NCI-H524 treated with DMSO at 0.1 percent for 48 hours (cell line): Measurements from ENCODE around the gene RNF144A.

ENCODE experiments used
- DNase-seq: peaks from one replicate; lab custom pipeline; 2025; lab: John Stamatoyannopoulos, UW

The RNF144A gene

DNA sequence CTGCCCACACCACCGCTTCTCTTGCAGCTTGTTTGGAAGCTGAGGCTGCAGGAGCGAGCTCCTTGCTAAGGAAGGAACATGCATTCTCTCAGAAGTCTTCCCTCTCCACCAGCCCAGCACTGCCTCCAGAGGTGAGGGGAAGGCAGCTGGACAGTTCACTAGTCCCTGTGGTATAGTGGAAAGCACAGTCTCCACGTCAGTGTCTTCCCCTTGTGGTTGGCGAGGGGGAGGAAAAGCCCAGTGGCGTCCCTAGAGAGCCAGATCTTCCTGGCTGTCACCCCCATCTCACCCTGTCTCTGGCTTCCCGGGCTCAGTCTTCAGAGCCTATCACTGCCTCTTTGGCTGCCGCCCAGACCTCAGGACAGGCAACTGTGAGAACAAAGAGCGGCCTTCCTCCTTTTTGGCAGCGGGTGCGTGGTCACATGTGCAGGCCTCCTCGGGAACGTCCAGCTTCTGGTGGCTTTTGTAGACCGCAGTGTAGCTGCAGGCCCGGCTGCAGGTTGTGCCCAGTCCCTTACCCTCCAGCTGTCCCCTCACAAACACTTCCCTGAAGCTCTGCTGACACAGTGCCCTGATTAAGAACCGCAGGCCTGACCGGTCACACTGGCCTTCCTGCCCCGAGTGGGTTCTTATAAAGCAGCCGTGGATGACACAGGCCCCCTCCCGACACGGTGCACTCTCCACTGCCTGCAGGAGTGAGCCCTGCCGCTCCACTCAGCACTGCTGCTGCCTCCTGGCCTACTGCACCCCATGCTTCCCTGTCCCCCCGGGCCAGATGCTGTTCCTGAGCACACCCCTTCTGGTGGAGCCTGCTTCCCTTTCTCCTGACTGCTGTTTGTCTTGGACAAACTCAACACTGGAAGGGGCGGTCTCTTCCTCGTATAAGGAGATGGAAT, 90.9 kb downstream of the RNF144A start:
- DNase-seq: no peak

DNA sequence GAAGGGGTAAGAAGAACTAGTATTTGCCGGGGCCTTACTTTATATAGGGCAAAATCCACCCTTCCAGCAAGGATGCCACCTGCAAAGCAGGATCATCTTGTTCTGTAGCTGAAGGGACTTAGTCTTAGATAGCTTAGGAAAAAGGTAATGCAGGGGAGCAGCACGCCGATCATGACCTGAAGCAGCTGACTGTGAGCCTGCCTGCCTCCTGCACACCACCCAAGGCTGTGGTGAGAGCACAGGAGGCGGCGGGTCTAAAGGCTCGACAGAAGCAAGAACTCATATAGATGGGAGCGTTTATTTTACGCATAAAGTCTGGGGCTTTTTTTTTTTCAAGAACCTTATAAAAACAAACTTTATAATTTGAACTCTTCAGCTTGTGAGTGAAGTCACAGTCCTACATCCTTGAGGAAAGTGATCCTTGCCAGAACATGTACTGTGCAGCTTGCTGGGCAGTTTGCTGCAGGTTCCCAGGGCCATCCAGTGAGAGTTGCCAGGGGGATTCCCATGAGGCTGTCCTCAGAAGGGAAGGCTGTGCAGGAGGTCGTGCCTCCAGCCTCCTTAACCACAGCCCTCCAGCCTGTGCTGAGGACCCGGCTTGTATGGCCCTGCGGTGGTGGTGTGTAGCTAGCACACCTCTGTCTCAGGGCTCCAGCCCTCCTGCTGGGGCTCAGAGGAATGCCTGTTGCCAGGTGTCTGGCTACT, 92.1 kb downstream of the RNF144A start:
- DNase-seq: no peak

DNA sequence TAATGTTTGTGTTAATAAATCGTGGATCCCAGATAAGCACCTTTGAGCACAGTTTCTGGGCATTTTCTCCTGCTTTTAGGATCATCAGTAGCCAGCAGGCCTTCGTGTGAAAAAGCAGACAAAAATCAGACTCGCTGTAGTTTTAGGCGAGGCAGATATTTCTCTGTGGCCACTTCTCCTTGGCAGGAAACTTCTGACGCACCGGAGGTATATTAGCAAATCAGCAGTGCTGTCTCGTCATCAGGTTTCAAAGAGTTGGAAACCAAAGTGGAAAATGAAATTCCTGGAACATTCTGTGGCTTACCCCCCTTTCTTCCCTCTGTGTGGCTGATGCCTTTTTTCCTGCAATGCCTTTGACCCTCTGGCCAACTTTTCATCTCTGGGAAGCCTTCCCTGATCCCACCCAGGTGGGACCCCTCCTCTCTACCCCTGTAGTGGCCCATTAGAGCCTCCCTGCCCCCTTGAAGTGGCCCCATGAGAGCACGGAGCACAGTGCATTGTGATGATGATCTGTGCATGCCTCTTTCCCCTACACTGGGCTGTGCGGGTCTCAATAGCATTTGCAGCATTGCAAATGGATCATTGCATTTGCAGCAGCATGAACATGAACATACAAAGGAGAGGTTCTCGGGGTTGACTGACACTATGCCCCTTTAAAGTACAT, 93.3 kb downstream of the RNF144A start:
- no peak for DNase-seq

DNA sequence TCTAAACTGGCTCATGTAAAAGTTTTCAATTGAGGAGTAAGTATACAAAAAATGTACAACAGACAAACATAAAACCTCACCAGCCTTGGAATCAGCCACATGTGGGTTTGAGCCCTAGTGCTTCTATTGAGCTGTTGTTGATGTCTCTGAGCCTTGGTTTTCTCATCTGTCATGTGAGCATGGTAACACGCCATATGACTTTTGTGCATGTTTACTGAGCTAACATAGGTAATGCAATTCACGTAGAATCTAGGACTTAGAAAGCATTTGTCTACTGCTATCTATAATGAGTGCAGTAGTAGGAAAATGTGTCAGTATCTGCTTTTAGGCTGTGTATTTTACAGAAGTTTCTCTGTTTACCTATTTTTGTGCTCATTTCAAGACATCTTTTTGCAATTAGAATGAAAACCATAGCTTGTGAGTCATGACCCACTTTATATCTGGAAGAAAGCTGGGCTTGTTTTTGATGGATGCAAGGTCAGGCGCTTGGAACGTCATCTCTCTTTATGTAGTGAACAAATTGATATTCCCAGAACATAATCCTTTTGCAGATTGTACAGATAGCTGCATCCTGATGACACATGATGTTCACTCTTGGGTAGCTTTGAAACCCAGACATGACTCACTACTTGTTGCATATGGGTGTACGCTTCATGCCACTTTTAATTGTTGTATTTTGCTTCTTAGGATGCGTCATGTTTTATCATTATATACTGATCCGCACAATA, 94.3 kb downstream of the RNF144A start:
- no peak for DNase-seq

DNA sequence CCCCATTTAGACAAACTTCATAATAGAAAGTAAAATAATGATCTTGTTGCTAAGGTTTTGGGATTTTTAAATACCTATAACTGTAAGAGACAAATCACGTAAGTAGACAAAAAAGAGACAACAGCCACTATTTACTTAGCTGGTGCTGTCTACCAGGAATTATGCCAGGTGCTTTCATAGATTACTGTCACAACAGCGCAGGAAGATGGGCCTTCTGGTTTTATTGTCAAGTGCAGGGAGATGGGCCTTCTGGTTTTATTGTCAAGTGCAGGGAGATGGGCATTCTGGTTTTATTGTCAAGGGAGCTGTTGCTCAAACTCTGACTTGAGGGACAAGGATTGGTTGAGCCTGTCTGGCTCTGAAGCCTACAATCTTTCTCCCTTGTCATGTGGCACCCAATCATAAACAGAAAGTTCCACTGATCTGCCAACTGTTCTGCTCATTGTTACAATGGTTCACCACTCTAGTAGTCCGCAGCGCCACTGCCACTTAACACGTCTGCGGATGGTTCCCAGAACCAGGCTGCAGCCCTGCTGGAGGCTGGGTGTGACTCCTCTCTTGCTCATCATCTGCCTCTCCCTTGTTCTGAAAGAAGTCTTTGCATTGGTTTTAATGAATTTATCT, 95.0 kb downstream of the RNF144A start:
- no peak for DNase-seq

DNA sequence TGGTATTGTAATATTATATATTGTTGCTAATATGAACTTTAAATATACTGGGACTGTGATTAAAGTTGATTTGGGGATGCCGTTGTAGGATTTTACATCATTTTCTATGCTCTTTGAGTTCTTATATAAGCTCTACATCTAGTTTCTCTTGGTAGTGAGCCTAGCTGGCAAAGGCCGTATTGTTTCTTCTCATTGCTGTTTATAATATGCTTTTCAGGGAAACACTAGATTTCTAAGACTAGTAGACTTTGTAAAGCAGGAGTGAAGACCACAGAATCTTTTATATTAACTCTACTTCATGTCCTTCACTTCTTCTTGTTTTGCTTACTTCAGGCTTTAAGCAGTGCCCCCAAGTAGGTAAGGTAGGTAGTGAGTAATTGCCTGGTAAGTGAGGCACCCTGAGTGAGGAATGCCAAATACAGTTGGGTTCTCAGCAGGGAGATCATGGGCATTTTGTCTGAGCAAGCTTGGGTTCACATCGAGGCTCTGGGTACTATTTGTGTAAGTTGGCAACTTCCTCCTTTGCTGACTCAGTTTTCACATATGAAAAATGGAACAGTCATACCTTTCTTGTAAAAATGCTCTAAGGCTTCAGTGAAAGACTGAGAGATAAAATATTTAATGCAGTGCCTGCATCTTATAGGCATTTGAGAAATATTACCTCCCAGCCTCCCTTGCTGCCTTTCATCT, 96.4 kb downstream of the RNF144A start:
- DNase-seq: no peak

DNA sequence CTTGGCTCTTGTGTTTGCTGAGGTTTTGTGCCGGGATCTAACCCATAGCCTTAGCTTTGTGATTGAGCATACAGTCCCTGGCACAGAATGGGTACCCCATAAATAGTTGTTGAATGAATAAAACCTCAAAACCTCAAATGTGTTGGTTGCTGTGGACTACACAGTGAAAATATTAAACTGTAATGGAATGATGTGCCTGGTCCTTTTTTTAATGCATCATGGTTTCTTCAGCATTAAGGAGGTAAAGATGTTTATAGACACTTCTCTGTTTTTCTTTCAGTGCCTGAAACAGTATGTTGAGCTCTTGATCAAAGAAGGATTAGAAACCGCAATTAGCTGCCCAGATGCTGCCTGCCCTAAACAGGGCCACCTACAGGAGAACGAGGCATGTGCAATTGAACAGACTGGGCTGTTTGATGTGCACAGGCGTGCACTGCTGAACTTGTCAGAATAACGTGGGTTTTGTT, 97.0 kb downstream of the RNF144A start:
- DNase-seq: peak; percentile 88

DNA sequence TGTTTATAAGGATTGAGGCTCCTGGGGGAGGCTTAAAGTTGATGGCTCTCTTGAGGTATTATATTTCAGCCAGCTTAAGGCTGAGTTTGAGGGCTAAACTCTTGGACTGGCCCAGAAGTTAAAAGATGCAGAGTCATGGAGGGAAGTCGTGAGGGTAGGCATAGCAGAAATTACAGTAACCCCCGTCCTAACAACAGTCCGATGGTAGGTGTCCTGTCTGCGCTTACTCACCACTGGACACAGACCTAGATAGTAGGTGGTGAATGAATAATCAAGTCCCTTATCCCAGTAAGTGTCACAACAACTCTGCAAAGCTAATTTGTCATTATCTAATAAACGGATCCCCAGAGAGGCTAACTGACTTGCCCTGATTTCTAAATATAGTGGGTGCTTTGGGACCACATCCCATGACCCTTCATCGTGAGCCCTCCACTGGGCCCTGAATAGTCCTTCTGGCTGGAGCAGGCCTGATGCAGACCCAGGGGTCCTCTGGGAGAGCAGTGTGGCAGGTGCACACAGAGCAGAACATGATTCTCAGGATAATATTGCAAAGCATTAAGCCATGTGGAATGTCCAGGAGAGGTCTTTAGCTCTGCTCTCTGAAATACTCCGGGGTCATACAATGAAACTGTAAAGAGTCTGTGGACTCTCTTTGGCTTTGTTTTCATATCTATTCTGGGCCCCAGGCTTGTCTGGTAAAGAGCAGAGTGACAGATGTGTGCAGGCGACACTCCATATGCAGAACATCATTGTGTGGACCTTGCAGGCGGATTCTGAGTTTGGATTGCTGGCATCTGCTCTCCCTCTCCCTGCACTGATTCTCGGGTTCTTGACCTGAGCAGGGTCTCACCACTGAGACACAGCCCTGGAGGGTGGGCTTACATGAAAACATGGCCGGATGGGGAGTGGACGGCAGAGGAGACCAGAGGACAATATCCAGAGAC, 98.1 kb downstream of the RNF144A start:
- peak; percentile 82 for DNase-seq

DNA sequence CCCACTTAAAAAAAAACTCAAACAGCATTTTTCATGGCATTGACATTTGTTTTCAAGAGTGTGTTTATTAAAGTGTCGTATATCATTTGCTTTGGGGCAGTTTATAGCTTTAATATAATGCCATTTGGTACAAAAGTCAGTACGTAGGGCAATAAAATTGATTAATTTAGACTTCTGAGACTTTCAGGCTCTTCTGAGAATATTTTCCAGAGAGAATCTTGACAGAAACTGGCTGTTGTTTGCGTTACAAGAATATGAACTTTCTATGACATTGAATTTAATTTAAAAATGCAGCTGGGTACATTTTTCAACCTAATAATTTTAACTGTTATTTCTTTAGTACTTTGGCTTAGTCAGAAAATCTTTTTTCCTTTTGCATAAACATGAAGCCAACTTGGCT, 98.9 kb downstream of the RNF144A start:
- DNase-seq: no peak

DNA sequence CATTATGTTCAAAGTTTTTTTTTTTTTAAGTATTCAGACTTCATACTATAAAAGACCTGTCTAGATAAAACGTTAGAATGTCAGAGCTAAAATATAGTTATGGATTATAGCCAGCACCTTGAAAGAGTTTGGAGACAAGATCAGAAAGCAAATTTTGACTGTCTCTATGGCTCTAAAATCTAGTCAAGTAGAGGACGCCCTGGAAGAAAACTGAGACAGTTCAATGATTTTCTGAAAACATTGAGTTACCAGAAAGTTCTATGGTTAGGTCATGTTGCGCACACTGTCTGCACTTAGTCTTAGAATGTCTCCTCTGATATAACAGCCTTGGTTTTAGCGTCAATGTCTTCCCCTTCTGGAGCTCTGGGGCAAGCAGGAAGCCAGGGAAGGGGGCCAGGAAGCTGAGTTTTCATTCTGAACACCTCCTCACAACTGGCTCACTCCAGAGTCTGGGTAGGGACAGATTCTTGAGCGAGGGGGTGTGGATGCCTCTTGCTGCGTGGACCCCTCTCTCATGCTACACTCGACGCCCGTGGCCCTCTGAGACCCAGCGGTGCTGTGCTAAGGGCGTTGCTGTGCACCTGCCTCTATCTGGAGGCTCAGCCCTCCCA, 99.5 kb downstream of the RNF144A start:
- no peak for DNase-seq

DNA sequence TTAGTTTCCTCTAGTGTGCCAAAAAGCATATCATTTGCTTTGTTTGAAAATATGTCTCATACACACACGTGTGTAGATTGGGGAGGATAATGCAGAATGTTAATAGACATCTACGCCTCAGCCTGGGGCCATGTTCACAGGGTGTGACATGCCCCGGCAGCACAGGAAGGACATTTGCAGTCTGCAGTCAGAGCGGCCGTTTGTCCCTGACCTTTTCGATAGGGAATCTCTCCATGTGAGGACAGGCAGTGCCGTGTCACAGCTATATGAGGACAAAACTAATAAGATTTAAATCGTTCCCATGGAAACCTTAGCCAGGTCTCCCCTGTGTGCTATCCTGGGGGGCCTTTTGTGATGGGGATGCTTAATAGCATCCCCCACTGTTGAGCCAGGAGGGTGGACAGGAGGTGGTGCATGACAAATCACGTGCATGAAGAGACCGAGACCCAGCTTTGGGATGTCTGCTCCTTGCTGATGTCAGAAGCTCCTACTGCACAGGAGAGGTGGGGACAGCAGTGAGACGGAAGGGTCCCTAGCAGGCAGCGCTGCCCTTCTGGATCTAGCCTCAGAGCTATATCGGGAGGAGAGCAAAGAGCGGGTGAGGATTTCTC, 100.6 kb downstream of the RNF144A start:
- no peak for DNase-seq

DNA sequence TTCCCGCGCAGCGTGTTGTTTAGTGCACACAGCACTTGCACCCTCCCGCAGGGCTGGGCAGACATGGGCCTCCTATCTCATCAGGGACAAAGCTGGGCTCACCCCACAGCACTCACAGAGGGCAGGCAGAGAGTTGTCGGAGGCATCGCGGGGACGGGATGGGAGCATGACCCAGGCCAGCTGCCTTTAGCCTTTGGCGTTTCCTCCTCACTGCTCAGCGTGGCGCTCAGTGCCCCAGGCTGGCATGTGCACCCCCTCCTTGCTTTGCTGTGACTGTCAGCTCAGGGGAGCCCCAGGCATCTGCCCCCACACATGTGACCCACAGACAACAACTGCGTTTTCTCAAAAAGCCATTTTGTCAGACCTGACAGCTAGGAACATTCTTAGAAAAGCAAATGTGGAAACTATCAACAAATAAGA, 101.1 kb downstream of the RNF144A start:
- no peak for DNase-seq

DNA sequence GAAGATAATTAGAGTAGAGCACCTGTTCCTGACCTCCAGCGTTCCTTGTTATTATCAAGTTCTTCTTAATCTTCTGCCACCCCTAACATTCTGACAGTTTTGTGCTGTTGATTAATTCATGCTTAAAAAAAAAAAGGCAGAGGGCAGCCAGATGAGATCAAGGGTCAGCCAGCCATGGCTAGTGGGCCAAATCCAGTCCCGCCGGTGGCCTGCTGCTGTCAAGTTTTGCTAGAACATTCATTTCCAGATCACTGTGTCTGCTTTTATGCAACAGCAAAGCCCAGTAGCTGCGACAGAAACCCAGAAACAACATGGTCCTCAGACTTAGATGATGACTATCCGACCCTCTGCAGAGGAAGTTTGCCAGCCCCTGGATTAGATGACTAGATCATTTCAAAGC, 101.6 kb downstream of the RNF144A start:
- no peak for DNase-seq

DNA sequence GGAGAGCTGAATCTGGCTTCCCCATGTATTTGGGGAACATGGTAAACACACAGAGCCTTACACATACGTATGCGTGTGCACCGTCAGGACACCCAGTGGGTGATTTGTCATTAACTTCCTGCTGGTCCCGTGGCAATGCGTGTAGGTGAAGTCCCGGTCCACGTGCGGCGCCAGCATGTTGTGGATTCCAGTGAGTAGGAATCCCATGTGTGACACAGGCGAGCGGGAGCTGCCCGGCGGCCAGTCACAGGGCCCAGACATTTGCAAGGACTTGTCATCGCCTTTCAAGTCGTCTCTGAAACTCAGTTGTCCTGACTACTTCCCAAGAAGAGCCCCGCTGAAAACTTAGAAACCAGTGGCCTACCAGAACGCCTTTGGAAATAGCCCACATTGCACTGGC, 102.0 kb downstream of the RNF144A start:
- no peak for DNase-seq

DNA sequence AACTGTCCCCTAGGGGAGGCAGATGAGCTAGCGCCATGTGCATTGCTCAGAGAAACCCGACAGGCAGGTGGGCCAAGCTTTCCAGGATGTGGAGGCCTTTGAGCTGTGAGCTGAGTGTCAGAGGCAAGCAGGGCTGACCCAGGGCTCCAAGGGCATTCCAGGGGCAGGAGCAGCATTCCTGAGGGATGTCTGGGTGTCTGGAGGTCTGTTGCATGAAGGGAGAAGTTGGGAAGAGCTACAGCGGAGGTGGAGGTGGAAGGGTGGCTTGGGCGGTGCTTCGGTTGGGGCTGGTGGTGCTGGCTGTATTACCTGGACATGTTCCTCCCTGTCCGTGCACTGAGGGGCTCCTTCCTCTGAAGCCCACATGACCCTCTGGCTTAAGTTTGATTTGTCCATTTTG, 102.8 kb downstream of the RNF144A start:
- no peak for DNase-seq

DNA sequence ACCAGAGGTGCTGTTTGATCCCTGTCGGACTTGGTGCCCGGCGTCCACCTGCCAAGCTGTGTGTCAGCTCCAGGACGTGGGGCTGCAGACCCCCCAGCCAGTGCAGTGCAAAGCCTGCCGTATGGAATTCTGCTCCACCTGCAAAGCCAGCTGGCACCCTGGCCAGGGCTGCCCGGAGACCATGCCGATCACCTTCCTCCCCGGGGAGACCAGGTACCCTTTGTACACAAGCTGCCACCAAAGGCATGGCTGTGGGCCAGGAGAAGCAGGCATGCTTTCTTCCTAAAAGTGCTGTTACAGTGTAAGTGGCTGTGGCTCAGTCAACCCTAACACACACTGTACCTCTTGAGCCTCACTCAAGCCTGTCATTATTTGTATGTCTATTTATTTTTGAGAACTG, 103.3 kb downstream of the RNF144A start:
- DNase-seq: no peak

DNA sequence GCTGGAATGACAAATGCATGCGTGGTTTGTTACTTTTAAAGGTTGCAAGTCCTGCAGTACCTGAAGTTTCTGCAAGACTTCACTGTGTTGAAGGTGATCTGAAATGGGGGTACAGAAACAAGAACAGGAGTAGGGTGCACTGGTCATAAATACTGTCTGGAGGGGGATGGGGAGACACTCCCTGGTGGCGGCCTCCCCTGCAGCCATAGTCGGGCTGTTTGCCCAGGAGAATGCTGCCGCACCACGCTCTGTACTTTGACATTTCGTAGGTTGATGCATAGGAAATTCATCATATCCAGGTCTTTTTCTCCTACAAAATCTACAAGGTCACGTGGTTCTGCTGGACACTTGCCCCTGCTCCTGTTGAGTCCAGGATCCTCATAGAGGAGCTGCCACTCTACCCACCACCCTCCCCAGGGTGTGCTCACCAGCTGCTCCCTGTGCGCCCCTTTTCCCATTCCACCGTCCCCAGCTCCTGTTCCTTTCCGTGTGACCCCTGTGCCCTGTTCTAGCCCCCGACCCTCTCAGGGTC, 103.8 kb downstream of the RNF144A start:
- no peak for DNase-seq

DNA sequence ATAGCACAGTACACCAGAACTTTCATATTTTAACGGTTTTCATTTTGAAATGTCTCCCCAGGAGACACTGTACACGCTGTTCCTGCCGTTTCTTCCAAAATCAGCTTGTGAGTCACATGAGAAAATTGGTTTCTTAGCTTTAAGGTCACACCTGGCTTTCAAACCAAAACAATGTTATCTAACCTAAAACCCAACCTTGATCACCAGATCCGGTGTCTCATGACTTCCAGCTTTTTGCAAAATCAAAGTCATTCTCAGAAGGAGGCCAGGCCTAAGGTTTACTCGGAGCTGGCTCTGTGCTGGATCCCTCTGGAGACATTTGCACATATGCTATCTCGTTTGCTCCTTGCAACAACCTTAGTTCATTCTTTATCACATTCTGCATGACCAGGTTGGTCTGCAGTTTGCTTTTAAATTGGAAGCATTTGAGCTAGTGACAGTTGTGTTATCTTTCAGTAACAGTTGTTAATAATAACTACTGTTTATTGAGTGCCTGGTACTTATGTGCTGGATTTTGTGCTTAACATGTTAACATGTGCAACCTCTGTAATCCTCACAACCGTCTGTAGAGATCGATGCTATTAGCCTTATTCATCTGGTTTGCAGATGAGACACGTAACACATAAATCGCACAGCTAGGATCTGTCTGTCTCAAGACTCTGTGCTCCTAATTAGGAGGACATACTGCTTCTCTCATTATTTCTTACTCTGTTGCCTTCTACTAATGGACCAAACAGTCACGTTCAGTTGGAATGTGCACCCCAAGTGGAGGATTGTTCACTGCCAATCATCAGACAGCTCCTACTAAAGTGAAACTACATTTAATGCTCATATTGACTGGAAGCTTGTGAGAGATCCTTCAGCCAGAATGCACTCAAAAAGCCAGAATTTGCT, 105.5 kb downstream of the RNF144A start:
- DNase-seq: peak; percentile 91
